ENCODE data around the gene RIC8A. TPM values are rescaled to one million over a fixed set of nuclear protein-coding genes. Genes with fewer than 3 reads are reported as not detected.

Gene RIC8A
- total and polyA plus RNA-seq, 2 of the 13 experiments (the other 11 are each of a cell fraction or from before 2014, with no cell fraction given) = 62.1 to 63.8 TPM

DNA sequence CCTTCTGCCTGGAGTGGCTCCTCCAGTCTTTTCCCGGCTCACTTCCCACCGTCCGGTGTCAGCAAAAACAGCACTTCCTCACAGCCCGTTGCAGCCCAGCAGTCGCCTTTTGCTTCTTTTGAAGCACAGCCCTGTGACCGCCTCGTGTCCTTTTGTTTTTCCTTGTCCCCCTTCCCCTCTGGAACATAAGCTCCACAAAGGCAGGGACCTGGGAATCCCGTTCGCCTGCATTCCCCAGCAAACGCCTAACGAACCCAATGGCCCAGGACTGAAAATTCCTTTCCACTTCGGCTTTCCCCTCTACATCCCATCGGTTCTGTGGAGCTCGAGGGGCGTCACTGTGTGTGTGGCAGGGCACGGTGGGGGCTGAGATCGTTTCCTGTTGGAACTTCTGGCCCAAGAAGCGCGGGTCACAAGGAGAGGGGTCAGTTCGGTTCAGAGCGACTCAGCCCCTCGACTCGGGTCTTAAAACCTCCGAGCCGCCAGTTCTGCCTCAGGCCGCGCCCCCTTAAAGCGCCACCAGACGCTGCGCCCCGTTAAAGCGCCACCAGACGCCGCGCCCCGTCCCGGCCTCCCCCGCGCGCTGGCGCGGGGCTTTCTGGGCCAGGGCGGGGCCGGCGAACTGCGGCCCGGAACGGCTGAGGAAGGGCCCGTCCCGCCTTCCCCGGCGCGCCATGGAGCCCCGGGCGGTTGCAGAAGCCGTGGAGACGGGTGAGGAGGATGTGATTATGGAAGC is 841 bp downstream of the RIC8A start (continued):
- TF ChIP-seq ZNF687 (CRISPR knock-in tag; IDR thresholded peaks at IDR 0.05) (peak; percentile 56; the same call in 1 of the 2 replicates), AKAP8 (CRISPR knock-in tag; IDR thresholded peaks at IDR 0.05) (no peak), TOPORS (CRISPR knock-in tag; IDR thresholded peaks at IDR 0.05) (peak; percentile 28; the same call in 1 of the 2 replicates), ZFP62 (CRISPR knock-in tag; IDR thresholded peaks at IDR 0.05) (no peak), HDAC6 (IDR thresholded peaks at IDR 0.05; ENCODE audit: low read depth, low read length) (no peak), ZNF280D (CRISPR knock-in tag; IDR thresholded peaks at IDR 0.05) (no peak), ZNF317 (CRISPR knock-in tag; IDR thresholded peaks at IDR 0.05) (peak; percentile 8; the same call in 1 of the 2 replicates), ZFX (CRISPR knock-in tag; IDR thresholded peaks at IDR 0.05; ENCODE audit: low read depth) (peak; percentile 75), NFKB2 (CRISPR knock-in tag; IDR thresholded peaks at IDR 0.05; ENCODE audit: borderline replicate concordance) (peak; percentile 30; the same call in 1 of the 2 replicates), ZNF3 (CRISPR knock-in tag; IDR thresholded peaks at IDR 0.05) (no peak), TAF15 (IDR thresholded peaks at IDR 0.05; ENCODE audit: low read depth, low read length, poor library complexity, severe bottlenecking) (no peak)
- TF ChIP-seq, protein P1, sequence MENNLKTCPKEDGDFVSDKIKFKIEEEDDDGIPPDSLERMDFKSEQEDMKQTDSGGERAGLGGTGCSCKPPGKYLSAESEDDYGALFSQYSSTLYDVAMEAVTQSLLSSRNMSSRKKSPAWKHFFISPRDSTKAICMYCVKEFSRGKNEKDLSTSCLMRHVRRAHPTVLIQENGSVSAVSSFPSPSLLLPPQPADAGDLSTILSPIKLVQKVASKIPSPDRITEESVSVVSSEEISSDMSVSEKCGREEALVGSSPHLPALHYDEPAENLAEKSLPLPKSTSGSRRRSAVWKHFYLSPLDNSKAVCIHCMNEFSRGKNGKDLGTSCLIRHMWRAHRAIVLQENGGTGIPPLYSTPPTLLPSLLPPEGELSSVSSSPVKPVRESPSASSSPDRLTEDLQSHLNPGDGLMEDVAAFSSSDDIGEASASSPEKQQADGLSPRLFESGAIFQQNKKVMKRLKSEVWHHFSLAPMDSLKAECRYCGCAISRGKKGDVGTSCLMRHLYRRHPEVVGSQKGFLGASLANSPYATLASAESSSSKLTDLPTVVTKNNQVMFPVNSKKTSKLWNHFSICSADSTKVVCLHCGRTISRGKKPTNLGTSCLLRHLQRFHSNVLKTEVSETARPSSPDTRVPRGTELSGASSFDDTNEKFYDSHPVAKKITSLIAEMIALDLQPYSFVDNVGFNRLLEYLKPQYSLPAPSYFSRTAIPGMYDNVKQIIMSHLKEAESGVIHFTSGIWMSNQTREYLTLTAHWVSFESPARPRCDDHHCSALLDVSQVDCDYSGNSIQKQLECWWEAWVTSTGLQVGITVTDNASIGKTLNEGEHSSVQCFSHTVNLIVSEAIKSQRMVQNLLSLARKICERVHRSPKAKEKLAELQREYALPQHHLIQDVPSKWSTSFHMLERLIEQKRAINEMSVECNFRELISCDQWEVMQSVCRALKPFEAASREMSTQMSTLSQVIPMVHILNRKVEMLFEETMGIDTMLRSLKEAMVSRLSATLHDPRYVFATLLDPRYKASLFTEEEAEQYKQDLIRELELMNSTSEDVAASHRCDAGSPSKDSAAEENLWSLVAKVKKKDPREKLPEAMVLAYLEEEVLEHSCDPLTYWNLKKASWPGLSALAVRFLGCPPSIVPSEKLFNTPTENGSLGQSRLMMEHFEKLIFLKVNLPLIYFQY (CRISPR knock-in tag; IDR thresholded peaks at IDR 0.05; ENCODE audit: borderline replicate concordance) = 0 out of 2 replicates have a peak, but pooled peaks have one; percentile 36
- TF ChIP-seq, protein P2, sequence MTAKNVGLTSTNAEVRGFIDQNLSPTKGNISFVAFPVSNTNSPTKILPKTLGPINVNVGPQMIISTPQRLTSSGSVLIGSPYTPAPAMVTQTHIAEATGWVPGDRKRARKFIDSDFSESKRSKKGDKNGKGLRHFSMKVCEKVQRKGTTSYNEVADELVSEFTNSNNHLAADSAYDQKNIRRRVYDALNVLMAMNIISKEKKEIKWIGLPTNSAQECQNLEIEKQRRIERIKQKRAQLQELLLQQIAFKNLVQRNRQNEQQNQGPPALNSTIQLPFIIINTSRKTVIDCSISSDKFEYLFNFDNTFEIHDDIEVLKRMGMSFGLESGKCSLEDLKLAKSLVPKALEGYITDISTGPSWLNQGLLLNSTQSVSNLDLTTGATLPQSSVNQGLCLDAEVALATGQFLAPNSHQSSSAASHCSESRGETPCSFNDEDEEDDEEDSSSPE (CRISPR knock-in tag; IDR thresholded peaks at IDR 0.05) = peak; percentile 79
- TF ChIP-seq, protein P3, sequence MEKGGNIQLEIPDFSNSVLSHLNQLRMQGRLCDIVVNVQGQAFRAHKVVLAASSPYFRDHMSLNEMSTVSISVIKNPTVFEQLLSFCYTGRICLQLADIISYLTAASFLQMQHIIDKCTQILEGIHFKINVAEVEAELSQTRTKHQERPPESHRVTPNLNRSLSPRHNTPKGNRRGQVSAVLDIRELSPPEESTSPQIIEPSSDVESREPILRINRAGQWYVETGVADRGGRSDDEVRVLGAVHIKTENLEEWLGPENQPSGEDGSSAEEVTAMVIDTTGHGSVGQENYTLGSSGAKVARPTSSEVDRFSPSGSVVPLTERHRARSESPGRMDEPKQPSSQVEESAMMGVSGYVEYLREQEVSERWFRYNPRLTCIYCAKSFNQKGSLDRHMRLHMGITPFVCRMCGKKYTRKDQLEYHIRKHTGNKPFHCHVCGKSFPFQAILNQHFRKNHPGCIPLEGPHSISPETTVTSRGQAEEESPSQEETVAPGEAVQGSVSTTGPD (CRISPR knock-in tag; IDR thresholded peaks at IDR 0.05) = no peak
